ENCODE measurements around the gene BCAS3.

- no peak for TF ChIP-seq EZH2 (IDR thresholded peaks at IDR 0.05; ENCODE audit: insufficient read depth, low read length)
- TF ChIP-seq, protein P1, sequence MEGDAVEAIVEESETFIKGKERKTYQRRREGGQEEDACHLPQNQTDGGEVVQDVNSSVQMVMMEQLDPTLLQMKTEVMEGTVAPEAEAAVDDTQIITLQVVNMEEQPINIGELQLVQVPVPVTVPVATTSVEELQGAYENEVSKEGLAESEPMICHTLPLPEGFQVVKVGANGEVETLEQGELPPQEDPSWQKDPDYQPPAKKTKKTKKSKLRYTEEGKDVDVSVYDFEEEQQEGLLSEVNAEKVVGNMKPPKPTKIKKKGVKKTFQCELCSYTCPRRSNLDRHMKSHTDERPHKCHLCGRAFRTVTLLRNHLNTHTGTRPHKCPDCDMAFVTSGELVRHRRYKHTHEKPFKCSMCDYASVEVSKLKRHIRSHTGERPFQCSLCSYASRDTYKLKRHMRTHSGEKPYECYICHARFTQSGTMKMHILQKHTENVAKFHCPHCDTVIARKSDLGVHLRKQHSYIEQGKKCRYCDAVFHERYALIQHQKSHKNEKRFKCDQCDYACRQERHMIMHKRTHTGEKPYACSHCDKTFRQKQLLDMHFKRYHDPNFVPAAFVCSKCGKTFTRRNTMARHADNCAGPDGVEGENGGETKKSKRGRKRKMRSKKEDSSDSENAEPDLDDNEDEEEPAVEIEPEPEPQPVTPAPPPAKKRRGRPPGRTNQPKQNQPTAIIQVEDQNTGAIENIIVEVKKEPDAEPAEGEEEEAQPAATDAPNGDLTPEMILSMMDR (IDR thresholded peaks at IDR 0.05; ENCODE audit: insufficient read depth, low read depth, low read length) = no peak
These were observed 660.5 kb downstream of the BCAS3 start for GRCh38 chr17:61338000-61338798.
